ENCODE measurements around the gene CFAP97D1. TPM values are rescaled to one million over a fixed set of nuclear protein-coding genes. Genes with fewer than 3 reads are reported as not detected.

The CFAP97D1 gene
- total and polyA plus RNA-seq, 8 donors, result 0.06 to 0.11 (median 0.07) TPM; not detected in 4

DNA sequence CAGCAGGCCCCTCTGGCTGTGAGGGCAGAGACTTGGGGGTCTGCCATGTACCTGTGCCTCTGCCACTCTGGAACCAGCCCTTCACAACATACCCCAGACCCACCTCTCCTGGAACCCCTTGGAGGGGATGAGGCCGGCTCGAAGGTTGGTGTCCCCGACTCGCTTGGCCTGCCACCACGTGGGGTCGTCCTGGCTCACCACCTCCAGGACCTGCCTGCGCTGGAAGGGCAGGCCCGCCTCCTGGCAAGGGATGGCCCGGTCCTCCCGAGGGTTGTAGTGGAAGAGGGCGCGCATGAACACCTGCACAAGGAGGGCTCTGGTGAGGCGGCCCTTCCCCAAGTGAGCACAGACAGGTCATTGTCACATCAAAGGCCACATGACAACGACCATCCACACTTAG, 40.5 kb downstream of the CFAP97D1 start:
- no peak overlapping the region for H3K27ac ChIP-seq
- ATAC-seq, result no peak
- no peak for DNase-seq
- intact Hi-C loops (cut with DNase I), result no loop called here
- no peaks in the 10 kb centered on the region for H3K9me3 ChIP-seq
- peaks cover 0 to 40% of the 10 kb centered on the region in 2 donors for H3K36me3 ChIP-seq
- H3K4me1 ChIP-seq, result peaks cover 0 to 12% of the 10 kb centered on the region in 2 donors
- TF ChIP-seq, protein P1, sequence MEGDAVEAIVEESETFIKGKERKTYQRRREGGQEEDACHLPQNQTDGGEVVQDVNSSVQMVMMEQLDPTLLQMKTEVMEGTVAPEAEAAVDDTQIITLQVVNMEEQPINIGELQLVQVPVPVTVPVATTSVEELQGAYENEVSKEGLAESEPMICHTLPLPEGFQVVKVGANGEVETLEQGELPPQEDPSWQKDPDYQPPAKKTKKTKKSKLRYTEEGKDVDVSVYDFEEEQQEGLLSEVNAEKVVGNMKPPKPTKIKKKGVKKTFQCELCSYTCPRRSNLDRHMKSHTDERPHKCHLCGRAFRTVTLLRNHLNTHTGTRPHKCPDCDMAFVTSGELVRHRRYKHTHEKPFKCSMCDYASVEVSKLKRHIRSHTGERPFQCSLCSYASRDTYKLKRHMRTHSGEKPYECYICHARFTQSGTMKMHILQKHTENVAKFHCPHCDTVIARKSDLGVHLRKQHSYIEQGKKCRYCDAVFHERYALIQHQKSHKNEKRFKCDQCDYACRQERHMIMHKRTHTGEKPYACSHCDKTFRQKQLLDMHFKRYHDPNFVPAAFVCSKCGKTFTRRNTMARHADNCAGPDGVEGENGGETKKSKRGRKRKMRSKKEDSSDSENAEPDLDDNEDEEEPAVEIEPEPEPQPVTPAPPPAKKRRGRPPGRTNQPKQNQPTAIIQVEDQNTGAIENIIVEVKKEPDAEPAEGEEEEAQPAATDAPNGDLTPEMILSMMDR (IDR thresholded peaks at IDR 0.05), result no peak
- no peak overlapping the region for H3K4me3 ChIP-seq
- H3K27me3 ChIP-seq, result no peaks in the 10 kb centered on the region

DNA sequence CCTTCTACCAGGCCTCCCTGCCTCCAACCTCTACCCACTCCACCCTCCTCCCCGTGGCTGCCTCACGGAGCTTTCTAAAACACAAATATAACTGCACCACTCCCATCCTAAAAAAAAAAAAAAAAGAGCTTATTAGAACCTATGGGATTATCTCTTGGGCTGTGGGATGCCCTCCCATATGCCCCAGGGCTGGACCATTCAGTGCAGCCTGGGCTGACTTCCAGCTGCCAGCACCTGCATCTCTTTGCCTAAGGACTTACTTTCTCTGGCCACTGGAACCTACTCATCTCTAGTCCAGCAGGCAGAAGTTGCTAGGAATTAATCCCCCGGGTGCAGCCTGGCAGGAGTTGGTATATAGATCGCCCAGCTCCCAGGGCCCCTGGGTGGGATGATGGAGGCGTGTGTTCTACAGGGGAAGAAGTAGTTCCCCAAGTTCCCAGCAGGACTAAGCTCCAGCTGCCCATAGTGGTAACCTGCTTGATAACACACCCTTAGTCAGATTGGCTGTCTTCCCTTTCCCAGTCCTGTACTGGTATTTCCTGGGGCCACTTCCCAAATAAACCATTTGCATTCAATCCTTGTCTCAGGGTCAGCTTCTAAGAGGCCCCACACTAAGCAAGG, 42.4 kb downstream of the CFAP97D1 start:
- Histone ChIP-seq H3K4me1 (peaks cover 0 to 12% of the 10 kb centered on the region in 2 donors), H3K4me3 (no peak overlapping the region), H3K27ac (peak overlapping the region; percentile 46 to 51), H3K36me3 (peaks cover 0 to 41% of the 10 kb centered on the region in 2 donors), H3K9me3 (no peaks in the 10 kb centered on the region), H3K27me3 (no peaks in the 10 kb centered on the region)
- peak; percentile 8 for ATAC-seq
- intact Hi-C loops (cut with DNase I), result no loop called here
- TF ChIP-seq, protein P1 (IDR thresholded peaks at IDR 0.05), result no peak
- no peak for DNase-seq

DNA sequence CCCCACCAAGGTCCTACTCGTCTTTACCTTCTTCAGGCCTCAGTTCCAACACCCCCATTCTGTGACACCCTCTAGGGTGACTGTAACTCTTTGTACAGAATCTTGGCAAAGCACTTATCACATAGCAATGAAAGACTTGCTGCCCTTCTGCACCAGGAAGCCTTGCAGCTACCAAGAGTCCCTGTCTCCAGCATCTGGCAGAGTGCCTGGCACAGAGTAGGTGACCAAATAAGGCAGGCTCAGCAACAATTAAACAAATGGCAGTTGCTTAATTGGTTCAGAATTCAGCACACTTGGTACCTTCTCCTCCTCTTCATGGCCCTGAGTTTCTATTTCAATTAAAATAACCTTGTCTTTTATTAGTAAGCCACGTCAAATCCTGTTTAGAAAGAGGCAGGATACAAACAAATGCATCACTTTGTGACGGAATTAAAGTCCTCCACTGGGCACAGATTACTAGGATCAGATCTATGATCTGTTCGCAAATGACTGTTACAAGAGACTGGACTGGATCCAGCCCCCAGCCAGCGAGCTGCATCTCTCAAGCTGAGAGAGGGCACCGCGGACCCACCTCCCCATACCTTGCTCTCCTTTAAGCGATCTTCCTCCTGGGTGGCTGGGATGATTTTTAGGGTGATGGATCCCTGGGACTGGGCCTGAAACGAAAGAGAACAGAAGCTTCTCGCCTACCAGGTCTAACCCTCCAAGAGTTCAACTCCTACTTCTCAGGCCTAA, 43.3 kb downstream of the CFAP97D1 start:
- DNase-seq (peak in 1 of 4 donors; percentile 78), ATAC-seq (peak; percentile 85)
- Histone ChIP-seq H3K9me3 (no peaks in the 10 kb centered on the region), H3K27ac (peak overlapping the region; percentile 46 to 69), H3K27me3 (no peaks in the 10 kb centered on the region), H3K4me3 (no peak overlapping the region), H3K4me1 (peaks cover 0 to 12% of the 10 kb centered on the region in 2 donors), H3K36me3 (peaks cover 0 to 41% of the 10 kb centered on the region in 2 donors)
- TF ChIP-seq, protein P1 (IDR thresholded peaks at IDR 0.05), result no peak
- intact Hi-C loops (cut with DNase I), result no loop called here

DNA sequence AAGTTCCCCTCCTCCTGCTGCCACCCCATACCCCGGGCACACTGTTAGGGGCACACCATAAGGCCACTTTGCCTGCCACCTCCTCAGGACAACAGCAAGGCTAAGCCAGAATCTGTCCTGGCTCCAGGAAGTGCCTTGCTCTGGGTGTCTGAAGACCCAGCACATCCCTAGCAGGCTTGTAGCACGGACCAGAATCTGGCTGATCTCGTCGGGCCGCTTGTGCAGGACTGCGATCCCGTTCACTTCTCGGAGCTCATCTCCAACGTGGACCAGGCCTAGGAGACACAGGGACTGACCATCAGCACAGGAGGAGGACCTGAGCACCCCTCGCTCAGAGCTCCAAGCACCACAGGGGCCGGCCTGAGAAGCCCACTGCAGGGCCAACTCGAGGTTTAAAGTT, 45.3 kb downstream of the CFAP97D1 start:
- intact Hi-C loops (cut with DNase I), result no loop called here
- peaks cover 0 to 12% of the 10 kb centered on the region in 2 donors for H3K4me1 ChIP-seq
- H3K27ac ChIP-seq, result no peak overlapping the region
- no peaks in the 10 kb centered on the region for H3K27me3 ChIP-seq
- no peaks in the 10 kb centered on the region for H3K9me3 ChIP-seq
- peaks cover 0 to 49% of the 10 kb centered on the region in 2 donors for H3K36me3 ChIP-seq
- TF ChIP-seq, protein P1 (IDR thresholded peaks at IDR 0.05), result no peak
- ATAC-seq (no peak), DNase-seq (no peak)
- no peak overlapping the region for H3K4me3 ChIP-seq

DNA sequence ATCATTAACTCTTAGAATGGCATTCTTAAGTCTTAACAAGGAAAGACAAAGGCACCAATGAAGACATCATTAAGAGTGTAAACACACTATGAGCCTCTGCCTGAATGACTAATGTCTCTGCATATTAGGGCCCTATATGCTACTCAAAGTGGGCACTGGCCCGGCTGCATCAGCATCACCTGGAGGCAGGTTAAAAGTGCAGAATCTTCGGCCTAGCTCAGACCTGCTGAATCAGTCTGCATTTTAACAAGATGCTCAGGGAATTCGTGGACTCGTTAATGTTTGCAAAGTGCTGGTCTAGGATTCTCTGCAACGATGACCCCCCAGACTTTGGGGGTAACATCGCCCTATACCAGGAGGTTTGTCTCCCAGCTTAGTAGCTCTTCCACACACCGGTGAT, 46.0 kb downstream of the CFAP97D1 start:
- peaks cover 0 to 49% of the 10 kb centered on the region in 2 donors for H3K36me3 ChIP-seq
- H3K4me3 ChIP-seq, result no peak overlapping the region
- H3K4me1 ChIP-seq, result peaks cover 0 to 13% of the 10 kb centered on the region in 2 donors
- peaks cover 0 to 2% of the 10 kb centered on the region in 2 donors for H3K27me3 ChIP-seq
- H3K27ac ChIP-seq, result no peak overlapping the region
- intact Hi-C loops (cut with DNase I), result no loop called here
- no peaks in the 10 kb centered on the region for H3K9me3 ChIP-seq
- ATAC-seq (no peak), DNase-seq (no peak)
- TF ChIP-seq, protein P1 (IDR thresholded peaks at IDR 0.05), result no peak
